NCI-H446 (cell line): Measurements from ENCODE around the gene SLC25A40.
"Not testable (repeated sequence)": the region's sequence is repeated elsewhere in the genome, so short reads cannot be mapped to it uniquely, and the experiment has no call there.

Experiments used
- DNase-seq, 2 experiments: peaks; one replicate each; lab custom pipeline; 2025; lab: John Stamatoyannopoulos, UW

Gene SLC25A40

GRCh38 chr7:87870471-87870870 is 5.7 kb downstream of the SLC25A40 start:
- DNase-seq, result no peak

- DNase-seq, result not testable (repeated sequence)
Observed at GRCh38 chr7:87866533-87866932, 9.6 kb downstream of the SLC25A40 start.

- no peak for DNase-seq
Observed at GRCh38 chr7:87866089-87866488, 10.1 kb downstream of the SLC25A40 start.

GRCh38 chr7:87858417-87859100 is 17.6 kb downstream of the SLC25A40 start:
- no peak for DNase-seq

GRCh38 chr7:87853237-87853864 is 22.8 kb downstream of the SLC25A40 start:
- no peak for DNase-seq

GRCh38 chr7:87852306-87852705 is 23.9 kb downstream of the SLC25A40 start:
- DNase-seq, result no peak

- DNase-seq, result no peak
Observed at GRCh38 chr7:87850836-87851593, 25.1 kb downstream of the SLC25A40 start.

GRCh38 chr7:87837597-87837996 is 38.6 kb downstream of the SLC25A40 start:
- DNase-seq, result no peak

- no peak for DNase-seq
Observed at GRCh38 chr7:87833130-87833529, 43.0 kb downstream of the SLC25A40 start.

GRCh38 chr7:87831097-87831496 is 45.1 kb downstream of the SLC25A40 start:
- DNase-seq, result no peak

- DNase-seq, result not testable (repeated sequence)
Observed at GRCh38 chr7:87828383-87828782, 47.8 kb downstream of the SLC25A40 start.

GRCh38 chr7:87825369-87825768 is 50.8 kb downstream of the SLC25A40 start:
- not testable (repeated sequence) for DNase-seq

- DNase-seq, result not testable (repeated sequence)
Observed at GRCh38 chr7:87822056-87822455, 54.1 kb downstream of the SLC25A40 start.

GRCh38 chr7:87818336-87818735 is 57.8 kb downstream of the SLC25A40 start:
- DNase-seq, result no peak

- DNase-seq, result no peak
Observed at GRCh38 chr7:87816389-87816788, 59.8 kb downstream of the SLC25A40 start.

GRCh38 chr7:87810726-87811125 is 65.4 kb downstream of the SLC25A40 start:
- DNase-seq, result no peak

GRCh38 chr7:87810130-87810529 is 66.0 kb downstream of the SLC25A40 start:
- no peak for DNase-seq

GRCh38 chr7:87806150-87806549 is 70.0 kb downstream of the SLC25A40 start:
- no peak for DNase-seq

GRCh38 chr7:87797798-87798403 is 78.3 kb downstream of the SLC25A40 start:
- DNase-seq, result peak; percentile 3 to 50

GRCh38 chr7:87797395-87797794 is 78.8 kb downstream of the SLC25A40 start:
- no peak for DNase-seq

- DNase-seq, result no peak
Observed at GRCh38 chr7:87785368-87785995, 90.7 kb downstream of the SLC25A40 start.

- DNase-seq, result no peak
Observed at GRCh38 chr7:87784424-87784823, 91.7 kb downstream of the SLC25A40 start.
